22Rv1 (cell line): Measurements from ENCODE around the gene COL12A1.

ENCODE experiments used
- CTCF ChIP-seq: fragments of 450-650 bp; IDR thresholded peaks from 2 replicates; pipeline ENCODE4 v1.5.1; 2017; ENCODE audit warnings: mild to moderate bottlenecking
- ZFX ChIP-seq: fragments of 450-650 bp; IDR thresholded peaks from 2 replicates; pipeline ENCODE4 v1.6.1; 2017; ENCODE audit warnings: antibody characterized with exemption, borderline replicate concordance

- TF ChIP-seq CTCF (no peak), ZFX (no peak)
These were observed 79.3 kb downstream of the COL12A1 start for GRCh38 chr6:75126518-75126917.
